Stimulated activated CD8-positive, alpha-beta memory T cell treated with anti-CD3 and anti-CD28 coated beads, Interleukin-12 subunit alpha, Interleukin-12 subunit beta, amount 100 ng/mL, for 24 hours (primary cell): ENCODE data around the gene ZBTB16.

Experiments used
- DNase-seq: peaks from one replicate; pipeline ENCODE4 v3.0.0-alpha.2; 2020; ENCODE audit errors: extremely low read depth

The ZBTB16 gene

GRCh38 chr11:114281388-114281956, 222.0 kb downstream of the ZBTB16 start:
- DNase-seq: no peak

DNA sequence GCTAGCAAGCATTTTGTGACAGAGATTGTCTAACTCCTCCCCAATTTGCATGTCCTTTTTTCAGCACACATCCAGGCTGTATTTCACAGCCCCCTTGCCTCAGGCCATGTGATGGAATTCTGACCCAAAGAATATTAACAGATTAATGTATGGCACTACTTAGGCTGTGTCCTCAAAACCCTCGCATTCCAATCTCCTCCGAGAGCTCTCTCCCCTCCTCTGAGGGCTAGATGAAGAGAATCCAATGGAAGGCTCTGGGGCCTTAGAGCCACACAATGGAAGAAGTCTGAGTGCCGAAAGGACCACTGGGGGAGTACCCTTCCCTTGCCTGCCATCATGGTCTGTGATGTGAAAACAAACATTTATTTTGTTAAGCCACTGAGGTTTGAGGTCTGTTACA, 223.0 kb downstream of the ZBTB16 start:
- DNase-seq: no peak

- DNase-seq: no peak
These were observed 223.9 kb downstream of the ZBTB16 start for GRCh38 chr11:114283422-114283821.

GRCh38 chr11:114284021-114284420, 224.5 kb downstream of the ZBTB16 start:
- DNase-seq: no peak

DNA sequence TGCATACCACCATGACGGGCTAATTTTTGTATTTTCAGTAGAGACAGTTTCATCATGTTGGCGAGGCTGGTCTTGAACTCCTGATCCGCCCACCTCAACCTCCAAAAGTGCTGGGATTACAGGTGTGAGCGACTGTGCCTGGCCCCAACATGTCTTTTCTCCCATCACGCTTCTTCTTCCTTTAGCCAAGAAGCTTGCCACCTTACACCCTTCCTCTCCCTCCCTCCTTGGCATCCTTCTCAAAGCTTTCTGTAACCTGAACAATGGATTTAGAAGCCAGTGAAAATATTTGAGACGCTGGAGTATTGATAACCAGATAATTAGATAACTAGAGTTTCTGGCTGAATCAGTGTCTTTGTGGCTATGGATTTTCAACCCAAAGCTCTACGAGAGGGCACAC, 225.4 kb downstream of the ZBTB16 start:
- no peak for DNase-seq

GRCh38 chr11:114285599-114285998, 226.1 kb downstream of the ZBTB16 start:
- DNase-seq: no peak

- DNase-seq: no peak
These were observed 226.7 kb downstream of the ZBTB16 start for GRCh38 chr11:114286229-114286628.

GRCh38 chr11:114287154-114287553, 227.6 kb downstream of the ZBTB16 start:
- DNase-seq: no peak

GRCh38 chr11:114288136-114288535, 228.6 kb downstream of the ZBTB16 start:
- no peak for DNase-seq

- DNase-seq: no peak
These were observed 230.3 kb downstream of the ZBTB16 start for GRCh38 chr11:114289779-114290178.

- DNase-seq: no peak
These were observed 231.2 kb downstream of the ZBTB16 start for GRCh38 chr11:114290503-114291235.

- no peak for DNase-seq
These were observed 231.9 kb downstream of the ZBTB16 start for GRCh38 chr11:114291381-114291780.

DNA sequence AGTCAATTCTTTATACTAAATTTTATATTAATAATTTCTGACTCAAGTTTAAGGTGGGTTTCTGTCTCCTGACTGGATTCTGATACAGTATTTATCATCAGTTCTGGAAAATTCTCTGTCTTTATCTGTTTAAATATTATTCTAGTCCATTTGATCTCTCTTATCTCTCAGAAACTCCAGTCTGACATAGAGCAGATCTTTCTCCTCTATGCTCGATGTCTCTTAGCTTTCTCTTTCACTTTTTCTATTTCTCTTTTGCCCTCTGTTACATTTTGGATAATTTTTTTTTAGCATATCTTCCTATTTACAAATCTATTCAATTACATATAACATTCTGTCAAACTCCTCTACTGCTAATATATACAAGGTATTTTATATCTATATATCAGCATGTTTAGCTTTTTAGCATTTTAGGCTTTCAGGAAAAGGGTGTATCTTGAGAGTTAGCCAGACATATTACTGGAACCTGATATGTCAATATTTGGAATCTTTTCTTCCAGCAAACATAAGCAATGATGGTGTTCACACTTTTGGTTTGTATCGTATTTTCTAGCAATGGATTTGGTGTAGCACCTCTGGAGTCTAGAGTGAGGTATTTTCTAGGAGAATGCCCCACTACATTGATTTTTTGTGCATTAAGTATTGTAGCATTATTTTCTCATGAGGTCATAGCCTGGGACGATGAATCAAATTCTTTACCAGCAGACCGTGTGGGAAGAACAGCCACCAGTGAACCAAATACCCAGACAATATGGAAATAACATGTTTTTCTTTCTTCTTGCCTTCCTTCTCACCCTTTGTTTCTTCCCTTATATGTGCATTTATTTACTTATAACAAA, 232.6 kb downstream of the ZBTB16 start:
- no peak for DNase-seq

DNA sequence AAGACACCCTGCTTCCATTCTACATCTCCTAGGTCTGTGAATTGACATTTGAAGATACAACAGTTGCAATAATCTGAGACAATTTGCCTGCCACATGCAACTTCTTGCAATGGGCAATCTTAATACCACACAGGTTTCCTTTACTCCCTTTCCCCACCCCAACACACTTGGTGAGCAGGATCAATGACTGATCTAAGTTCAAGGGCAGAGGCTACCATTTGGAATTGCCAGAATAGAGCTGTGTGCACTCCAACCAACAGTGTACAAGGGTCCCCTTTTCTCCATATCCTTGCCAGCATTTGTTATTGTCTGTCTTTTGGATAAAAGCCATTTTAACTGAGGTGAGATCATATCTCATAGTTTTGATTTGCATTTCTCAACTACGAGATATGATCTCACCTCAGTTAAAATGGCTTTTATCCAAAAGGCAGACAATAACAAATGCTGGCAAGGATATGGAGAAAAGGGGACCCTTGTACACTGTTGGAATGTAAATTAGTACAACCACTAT, 233.7 kb downstream of the ZBTB16 start:
- DNase-seq: no peak

GRCh38 chr11:114295676-114296604, 236.4 kb downstream of the ZBTB16 start, which contains the start of gene NNMT:
NNMT (plus strand) TSS chr11:114296399; CDS start chr11:114296557, 158 bp downstream.
- DNase-seq: no peak

DNA sequence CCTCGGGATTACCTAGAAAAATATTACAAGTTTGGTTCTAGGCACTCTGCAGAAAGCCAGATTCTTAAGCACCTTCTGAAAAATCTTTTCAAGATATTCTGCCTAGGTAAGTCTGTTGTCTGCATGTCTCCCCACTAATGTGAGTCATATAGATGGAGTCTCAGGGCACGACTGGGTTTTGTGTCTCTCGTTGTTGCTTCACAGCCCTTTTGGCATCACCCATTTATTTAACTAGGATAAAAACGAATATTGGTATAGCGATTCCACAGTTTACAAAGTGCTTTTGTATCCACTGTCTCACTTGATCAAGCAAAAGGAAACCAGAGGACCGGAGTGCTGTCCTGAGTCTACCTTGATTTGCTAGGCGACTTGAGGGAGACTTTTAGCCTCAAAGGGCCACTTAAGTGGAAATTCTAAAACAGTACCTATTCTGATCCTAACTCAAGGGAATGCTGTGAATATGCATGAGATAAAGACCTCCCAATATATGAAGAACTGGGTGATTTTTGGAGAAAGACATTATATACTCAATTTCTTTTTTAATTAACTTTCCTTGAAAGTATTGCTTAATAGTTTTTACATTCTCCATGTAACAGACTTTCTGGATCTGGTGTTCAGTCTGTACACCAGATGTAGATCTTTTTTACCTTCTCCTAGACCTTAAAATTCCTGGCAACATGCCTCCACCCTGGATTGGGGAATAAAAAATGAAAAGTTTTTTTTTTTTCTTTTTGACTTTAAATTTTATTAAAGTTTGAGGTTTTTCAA, 237.3 kb downstream of the ZBTB16 start:
- DNase-seq: no peak

GRCh38 chr11:114297806-114298709, 238.5 kb downstream of the ZBTB16 start:
- no peak for DNase-seq

DNA sequence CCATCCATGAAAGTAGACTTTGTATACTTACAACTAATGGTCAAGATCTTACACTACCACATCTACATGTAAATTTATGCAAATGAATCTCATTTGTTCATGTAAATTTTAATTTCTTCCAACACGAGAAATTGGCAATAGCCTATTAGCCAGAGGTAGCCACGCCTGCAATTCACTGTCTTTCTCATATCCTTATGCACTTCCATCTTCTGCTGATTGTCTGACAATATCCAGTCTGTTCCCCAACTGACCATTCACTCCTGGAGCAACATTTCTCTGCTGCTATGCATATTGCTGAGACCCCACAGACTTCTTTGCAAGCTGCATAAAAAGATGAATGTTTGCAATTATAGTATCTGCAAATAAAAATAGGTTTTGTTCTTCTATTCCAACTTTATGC, 239.2 kb downstream of the ZBTB16 start:
- DNase-seq: no peak
